ENCODE results near the gene SETBP1.

SETBP1 gene

DNA sequence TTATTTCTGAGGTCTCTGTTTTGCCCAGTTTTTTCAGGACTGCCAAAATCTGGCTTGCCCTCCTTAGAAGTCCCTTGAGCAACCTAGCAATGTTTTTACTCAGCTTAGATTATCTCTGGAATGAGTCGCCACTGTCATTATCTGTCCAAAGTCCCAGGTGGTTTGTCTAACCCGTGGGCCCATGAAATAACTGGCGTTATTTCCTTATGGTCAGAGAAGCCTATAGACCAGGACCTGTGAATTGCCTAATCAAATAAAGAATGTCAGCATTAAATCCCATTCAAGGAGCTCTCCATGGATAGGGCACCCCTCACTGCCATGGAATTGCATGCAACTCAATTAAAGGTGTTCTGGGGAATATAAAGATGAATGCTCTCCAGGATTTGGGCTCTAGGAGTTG is 373.9 kb downstream of the SETBP1 start:
- DNase-seq, result no peak

DNA sequence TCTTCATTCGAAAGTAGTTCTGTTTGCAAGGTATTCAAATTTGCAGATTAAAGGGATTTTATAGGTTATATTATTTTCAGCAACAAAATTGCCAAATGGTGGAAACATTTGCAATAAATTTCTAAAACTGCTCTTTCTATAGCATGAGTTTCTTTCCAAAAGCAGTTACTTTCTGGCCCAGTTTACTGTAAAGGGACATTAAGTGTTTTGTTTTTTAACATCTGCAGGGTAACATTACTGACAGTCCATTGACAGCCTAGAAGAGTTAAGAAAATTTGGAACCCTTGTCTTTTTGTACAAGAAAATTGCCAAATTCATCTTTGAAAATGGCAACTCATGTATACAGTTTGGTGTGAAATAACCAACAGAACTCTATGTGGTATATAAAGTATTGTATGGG is 375.1 kb downstream of the SETBP1 start:
- no peak for DNase-seq

DNA sequence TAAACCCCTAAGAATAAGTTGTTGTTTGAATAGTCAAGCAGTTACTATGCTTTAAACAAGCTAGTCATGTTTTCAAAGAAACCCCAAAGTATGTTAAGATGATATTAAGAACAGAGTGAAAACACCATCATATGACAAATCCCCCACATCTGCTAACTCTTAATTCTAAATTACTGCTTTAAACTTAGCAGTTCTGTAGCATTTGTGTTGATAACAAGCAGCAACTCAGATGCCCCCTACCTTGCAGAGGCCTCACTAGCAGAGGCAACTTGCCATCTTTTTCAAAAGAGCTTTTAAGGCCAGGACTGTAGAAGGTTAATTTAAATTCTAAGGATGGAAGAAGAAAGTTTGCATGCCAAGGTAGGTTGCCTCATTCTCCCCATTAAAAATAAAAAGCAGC is 376.2 kb downstream of the SETBP1 start:
- no peak for DNase-seq

DNA sequence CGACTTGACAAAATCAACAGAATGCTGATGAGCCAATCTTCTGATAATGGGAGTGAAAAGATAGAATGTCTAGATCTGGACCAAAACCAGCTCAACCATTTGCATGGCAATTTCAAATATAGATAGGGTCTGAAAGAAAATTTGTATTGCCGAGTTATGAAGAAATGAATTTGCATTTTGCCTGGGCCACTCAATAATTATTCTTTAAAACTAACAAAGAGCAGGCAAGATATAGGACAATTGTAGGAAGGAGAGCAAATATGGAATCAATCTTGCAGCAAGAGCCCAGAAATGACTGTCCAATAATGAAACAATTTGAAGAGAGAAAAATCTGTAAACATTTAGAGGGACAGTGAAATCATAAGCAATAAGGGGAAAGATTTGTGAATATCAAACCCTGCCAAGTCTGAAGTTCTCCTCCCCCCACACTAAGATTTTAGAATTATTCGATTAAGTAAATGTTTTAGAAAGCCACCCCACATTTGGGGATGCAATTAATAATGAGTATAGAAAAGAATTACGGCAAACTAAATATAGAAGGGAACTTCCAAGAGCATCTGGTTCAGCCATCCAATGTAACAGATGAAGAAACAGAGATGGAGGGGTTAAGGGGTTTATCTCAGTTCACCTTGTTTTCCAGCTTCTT is 377.4 kb downstream of the SETBP1 start:
- DNase-seq, result no peak

DNA sequence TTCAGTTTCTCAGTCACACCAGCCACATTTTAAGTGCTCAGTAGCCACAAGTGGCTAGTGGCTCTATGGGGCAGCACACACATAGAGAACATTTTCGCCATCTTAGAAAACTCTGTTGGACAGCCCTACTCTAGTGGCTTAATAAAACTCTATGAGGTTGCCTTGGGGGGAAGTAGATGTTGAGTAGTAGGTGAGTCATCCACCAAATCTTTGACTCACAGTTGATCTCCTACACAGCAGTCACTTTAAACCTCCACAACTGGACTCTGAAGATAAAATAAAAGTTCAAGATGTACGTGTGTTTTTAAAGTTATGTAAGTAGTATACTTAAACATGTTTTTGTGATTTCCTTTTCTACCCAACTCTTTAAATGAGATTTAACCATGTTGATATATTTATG is 379.0 kb downstream of the SETBP1 start:
- no peak for DNase-seq

DNA sequence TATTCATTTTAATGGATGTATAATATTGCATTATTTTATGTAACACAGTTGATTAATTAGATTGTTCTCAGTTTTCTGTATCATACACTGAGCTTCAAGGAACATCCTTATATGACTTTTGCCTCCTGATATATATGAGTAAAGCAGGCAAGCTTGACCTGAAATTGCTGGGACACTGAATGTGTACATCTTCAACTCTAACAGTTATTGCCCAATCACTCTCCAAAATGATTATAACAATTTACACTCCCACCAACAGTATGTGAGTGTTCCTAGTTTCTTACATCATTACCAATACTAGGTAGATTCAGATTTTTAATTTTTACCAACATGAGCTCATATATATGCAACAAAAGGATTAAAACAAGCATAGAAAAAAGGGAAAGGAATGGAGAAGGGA is 379.4 kb downstream of the SETBP1 start:
- no peak for DNase-seq

DNA sequence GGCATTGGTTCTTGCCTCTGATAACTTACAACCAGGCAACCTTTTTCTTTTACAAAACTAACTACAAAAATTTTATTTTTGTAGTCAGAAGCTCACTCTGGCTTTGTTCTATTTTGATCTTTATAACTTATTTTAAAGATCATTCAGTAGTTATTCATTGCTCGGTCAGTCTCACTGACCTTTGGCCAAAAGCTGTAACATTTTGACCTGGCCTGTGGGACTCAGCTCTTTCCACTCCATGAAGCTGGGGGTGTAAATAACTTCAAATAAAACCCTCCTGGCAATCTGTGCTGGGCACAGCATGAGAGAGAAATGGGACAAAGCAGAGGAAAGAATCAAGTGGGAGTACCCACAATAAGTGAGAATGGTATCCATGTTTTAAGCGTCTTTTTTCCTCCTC is 380.7 kb downstream of the SETBP1 start:
- DNase-seq, result no peak

DNA sequence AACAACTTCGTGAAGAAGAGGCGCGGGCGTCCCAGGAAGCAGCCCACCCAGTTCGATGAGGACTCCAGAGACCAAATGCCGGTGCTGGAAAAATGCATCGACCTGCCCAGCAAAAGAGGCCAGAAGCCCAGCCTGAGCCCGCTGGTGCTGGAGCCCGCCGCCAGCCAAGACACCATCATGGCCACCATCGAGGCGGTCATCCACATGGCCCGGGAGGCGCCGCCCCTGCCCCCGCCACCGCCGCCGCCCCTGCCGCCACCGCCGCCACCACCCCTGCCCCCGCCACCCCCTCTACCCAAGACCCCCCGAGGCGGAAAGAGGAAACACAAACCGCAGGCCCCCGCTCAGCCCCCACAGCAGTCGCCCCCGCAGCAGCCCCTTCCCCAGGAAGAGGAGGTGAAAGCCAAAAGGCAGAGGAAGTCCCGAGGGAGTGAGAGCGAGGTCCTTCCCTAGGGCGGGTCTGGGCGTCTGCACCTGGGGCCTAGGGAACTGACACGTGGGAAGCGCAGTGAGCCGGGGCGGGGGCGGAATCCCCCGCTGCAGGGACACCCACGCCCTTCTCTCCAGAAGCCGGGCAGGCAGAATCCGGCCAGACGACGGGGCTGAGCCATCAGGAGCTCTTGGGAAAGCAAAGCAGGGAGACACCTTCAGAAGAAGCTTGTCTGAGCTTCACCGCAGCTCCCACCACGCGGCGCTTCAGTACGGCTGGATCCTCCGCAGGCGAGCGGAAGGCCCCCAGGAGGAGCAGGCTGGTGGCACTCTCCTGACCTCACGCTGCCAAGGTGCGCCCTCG is 382.8 kb downstream of the SETBP1 start:
- DNase-seq, result no peak

DNA sequence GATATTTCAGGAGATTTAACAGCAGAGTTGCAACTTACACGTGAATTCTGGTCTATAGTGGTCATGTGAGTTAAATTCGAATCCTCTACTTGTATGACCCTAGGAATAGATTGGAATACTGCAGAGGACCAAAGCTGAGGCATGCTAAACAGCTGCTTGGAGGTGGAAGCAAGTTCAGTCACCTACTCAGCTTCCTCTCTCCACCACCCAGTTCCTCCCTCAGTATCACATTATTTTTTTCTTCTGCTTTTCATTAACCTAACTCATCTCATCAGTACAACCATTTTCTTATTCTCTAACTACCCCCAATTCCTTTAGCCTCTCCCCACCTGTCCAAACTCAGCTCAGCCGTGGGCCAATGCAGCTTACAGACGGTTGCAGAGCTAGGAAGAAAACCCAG is 385.5 kb downstream of the SETBP1 start:
- no peak for DNase-seq

DNA sequence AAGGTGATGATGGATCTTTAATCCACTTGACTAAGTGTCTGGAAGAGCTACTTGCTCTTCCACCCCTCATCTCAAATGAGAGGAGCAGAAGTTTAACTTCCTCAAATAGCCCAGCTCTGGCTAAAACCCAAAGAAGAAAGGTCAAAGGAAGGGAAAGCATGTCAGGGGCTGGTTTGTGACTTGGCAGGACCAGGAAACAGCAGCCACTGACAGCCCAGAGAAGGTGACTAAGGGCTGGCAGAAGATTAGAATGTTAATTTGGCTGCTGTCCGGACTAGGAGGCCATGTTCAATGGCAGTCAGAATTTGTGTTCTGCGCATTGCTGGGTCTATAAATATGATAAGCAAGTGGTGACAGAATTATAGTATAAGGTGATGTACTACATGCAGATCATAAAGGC is 386.2 kb downstream of the SETBP1 start:
- DNase-seq, result no peak

DNA sequence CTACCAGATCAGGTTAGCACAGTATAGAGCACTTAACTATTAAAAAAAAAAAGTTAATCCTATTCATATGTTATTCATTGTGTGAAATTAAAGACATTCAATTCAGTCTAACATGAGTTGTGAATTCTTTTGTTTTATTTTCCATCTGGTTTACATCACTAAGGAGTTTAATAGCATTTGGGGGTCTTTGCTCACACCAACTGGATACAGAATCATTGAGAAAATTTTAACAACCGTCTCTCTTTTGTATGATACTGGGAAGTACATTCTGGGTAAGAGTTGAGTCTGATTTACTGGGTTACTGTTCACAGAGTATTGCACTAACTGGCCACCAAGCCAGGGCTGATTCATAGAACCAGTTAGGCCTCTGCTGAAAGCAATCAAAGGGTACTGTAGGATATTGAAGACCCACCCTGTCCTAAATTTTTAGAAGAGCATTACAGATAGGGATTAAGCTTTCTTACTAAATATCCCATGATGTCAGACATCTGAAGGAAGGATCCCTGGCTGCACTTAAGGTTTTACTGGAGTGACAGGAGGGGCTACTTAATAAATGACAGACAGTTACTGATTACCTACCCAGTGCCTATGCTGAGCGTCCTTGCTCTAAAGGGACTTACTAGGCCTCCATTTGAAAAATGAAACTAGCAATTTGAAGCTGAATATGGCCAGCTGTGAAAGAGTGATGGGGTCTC is 387.9 kb downstream of the SETBP1 start:
- DNase-seq, result no peak

DNA sequence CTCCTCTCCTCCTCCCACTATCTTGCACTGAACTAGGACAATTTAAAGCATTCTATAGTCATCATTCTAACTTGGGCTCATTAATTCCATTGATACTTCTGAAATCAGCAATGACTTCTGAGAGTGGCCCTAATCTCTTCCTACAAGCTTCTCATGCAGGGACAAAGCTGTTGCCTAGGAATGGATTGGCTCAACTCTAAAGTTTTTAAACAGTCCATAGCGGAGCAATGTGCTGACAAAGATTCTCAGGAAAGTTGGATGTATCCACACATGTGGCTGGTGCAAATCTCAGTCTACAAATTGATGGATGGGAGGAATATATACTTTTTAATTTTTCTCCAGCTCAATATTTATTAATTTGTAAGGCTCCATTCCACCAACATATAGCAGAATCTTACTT is 388.9 kb downstream of the SETBP1 start:
- no peak for DNase-seq

DNA sequence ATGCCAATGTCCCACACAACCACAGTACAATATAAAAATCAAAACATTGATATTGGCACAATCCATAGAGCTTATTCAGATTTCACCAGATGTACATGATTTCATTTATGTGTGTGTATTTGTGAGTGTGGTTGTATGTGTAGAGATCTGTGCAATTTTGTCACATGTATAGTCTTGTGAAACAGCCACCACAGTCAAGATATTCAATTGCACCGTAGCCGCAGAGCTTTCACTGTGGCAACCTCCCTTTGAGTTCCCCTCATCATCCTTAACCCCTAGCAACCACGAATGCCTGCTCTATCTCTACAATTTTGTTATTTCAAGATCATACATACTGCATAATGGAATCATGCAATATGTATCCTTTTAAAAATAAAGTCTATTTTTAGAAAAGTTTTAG is 391.3 kb downstream of the SETBP1 start:
- no peak for DNase-seq

DNA sequence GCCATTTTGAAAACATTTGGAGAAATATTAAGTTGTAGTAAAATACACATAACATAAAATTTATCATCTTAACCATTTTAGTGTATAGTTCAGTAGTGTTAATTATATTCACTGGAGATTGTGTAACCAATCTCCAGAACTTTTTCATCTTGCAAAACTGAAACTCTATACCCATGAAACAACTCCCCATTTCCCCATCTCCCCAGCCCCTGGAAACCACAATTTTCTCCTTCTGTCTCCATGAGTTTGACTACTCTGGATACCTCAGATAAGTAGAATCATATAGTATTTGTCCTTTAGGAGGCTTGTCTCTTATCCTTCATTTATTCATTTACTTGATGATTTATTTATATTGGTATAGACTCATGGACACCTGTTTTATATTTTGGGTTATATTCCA is 392.9 kb downstream of the SETBP1 start:
- DNase-seq, result no peak

DNA sequence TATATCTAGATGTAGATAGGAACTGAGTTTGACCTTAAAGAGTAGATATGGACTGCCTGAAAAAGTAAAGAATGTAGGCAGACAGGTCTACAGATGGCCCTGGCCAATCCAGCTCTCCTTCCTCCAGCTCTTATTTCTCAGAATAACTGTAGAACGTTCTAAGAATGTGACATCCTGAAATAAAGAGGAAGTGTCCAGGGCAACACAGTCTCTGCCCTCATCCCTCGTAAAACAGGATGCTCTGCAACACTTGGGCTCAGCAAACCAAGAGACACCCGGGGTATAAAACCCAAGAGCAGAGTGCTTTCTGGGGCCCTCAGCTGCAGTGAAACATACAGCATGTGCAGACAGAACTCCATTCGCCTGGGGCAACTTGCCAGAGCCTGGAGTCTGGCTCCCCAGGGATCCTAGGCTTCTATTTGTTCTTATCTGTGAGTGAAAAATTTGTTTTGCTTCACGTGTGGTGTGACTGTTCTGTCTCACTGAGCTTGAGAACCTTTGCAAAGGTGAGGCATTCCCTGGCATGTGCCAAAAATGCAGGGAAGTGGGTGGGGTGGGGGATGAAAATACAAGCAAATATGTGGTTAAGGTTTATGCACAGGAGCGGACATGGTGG is 401.0 kb downstream of the SETBP1 start:
- no peak for DNase-seq

DNA sequence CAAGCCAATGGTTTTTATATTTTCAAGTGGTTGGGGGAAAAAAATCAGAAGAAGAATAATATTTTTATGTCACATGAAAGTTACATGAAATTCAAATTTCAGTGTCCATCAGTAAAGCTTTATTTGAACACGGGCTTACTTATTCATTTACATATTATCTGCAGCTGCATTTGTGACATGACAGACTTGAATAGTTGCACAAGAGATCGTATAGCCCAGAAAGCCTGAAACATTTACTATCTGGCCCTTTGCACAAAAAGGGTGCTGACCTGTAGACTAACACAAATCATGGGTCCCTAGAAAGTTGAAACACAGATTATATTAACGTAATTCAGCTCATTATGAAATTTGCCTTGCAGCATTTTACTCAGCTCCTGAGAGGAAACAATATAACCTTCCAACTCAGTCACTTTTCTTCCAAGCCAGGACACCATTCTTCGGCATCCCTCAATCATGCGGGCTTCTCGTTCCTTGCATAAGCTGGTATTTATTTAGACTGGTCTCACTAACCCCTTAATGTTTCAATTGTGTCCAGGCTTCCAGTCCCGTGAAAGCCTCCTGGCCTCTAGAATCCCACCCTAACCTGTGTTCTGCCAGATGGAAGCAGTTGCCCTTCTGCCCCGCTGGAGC is 402.7 kb downstream of the SETBP1 start:
- DNase-seq, result no peak

DNA sequence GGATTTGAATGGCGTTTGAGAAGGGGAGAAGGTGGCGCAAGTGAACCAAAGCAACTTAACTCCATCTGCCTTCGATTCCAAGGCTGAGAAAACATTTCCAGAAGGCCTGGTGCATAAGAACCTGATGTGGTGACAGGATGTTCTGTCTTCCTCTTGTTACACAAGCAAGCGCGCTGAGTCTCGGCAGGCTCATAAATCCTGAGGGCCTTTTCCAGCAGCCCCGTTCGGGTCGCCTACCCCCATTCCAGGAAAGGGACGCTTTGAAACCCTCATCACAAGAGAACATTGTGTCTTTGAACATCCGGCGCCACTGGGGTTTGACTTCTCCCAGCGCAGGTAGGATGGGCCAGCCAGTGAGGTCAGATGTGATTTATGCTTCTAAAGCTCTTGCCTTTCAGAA is 403.5 kb downstream of the SETBP1 start:
- no peak for DNase-seq

DNA sequence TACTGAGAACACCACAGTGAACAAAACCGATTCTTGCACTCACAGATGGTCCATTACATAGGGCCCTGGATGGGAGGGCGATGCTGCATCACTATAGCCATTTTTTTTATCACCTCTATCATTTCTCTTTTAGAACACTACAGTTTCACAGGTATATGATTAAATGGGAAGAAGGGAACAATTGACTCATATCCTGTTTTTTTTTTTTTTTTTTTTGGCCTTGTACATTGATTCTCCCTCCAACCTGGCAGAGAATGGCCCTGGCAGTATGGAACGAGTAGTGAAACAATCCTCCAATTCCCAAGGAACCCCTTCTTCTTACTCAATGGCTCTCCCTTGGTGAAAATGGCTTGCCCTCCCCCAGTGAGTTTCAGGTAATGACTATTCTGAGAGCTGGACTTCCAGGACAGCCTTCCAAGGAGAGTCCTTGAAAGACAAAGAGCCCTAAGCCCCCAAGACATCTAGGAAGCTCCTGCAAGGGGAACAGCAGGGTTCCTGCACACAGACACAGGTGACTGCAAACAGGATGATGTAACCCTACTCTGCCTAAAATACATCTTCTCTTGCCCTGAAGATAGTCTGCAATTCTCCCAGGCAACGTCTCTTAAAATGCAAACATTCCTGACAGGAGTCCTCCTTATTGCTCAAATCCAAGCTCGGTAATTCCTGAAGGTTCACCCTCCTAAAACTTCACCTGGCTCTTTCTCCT is 405.4 kb downstream of the SETBP1 start:
- DNase-seq, result no peak

DNA sequence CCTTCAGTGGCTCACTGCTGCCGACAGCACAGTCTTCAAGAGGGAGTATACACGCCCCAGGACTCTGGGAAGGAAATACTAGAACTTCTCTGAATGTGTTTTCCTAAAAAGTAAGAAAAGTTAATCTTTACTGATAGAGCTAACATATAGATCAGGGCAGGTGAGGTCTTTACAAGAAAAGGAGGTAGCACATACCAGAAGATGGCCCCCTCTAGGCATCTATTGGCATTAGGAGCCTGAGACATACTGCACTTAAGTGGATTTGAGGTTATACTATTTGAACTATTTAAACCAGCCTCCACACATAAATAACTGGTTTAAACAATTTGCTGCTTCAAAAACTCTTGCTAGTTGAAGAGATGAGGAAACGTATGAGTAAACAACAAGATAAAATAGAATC is 406.1 kb downstream of the SETBP1 start:
- no peak for DNase-seq

DNA sequence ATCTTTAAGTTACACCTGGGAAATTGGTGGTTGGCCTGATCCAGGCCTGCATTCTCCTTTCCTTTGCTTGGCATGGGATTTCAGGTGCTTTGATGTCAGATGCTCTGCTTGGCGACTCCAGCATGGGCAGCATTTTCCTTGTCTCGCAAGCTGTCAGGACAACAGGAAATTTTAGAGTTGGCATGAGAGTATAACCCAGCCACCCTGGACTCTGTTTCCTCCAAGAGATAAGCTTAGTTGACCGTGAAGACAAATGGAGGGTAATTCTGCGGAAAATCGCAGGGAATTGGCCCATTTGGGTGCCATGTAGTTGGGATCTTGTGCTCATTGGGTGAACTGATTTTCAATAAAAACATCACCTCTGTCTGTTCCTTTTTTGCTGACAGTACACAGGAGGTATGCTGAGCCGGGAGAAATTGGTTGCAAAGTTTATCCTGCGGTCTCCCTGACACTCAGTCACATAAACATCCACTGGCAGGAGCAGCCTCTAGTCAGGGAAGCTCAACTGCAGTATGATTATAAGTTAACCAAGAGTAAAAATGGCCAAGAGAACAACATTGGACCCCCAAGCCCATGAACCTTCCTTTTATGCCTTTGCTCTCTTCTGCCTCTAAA is 409.9 kb downstream of the SETBP1 start:
- no peak for DNase-seq

DNA sequence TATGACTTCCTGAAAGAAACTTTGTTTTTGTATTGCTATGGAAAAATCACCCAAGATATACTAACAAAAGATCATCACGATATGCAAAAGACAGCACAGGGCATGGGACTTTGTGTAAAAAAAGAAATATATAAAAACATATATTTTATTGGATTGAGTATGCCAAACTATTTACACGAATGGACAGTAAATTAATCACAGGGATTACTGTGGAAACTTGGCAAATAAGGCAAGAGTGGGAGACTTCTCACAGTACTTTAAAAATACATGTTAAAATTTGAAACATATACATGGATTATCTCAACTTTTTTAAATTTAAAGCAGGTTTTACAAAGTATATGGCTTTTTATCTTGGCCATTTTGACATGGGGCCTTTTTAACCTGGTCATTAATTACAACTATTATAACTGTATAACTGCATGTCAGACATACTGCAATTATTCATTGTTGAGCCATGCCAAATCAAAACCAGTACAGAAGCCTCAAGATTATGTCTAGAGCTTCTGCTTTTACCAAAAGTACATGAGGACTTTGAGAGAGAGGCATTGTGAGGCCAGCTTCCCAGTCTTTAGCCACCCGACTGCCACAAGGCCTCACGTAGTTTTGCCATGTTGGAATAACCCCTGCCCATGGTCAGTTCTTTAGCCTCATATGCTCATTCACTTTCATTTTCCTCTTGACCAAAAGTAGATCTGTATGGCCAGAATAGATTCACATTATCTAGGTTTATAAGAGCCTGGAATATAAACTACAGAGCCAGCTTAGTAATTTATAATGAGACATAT is 419.8 kb downstream of the SETBP1 start:
- DNase-seq, result no peak
